Kidney (tissue), 14 donors: ENCODE measurements around the gene MYO1D. TPM values are rescaled to one million over a fixed set of nuclear protein-coding genes. Genes with fewer than 3 reads are reported as not detected.

ENCODE experiments used
- DNase-seq, 5 donors: peaks; one replicate each; pipeline ENCODE4 v3.0.0-alpha.2; 2013 to 2020
- FAIRE-seq: peaks from 2 replicates; lab custom pipeline; 2012; peaks lifted over from hg19 to GRCh38; lab: Jason Lieb, UNC
- H3K27ac ChIP-seq, 2 donors: one replicate each; pipeline ENCODE4 v1.7.0; 2013; ENCODE audit warnings: low read depth in 2 of 2, low read length in 2 of 2, inconsistent platforms in 1 of 2
- H3K27me3 ChIP-seq: one replicate; pipeline ENCODE4 v1.7.1; 2013; ENCODE audit warnings: low read length, inconsistent platforms; ENCODE audit not compliant: control insufficient read depth, insufficient read depth
- H3K36me3 ChIP-seq, 3 donors: one replicate each; pipeline versions ENCODE4 v1.7.0 to v1.7.1; 2013; ENCODE audit warnings: low read length in 3 of 3, control low read depth in 1 of 3, inconsistent platforms in 1 of 3; ENCODE audit not compliant: insufficient read depth in 3 of 3, control insufficient read depth in 2 of 3
- H3K4me1 ChIP-seq, 3 donors: one replicate each; pipeline versions ENCODE4 v1.7.0 to v1.7.1; 2013; ENCODE audit warnings: low read length in 3 of 3, inconsistent platforms in 1 of 3, low read depth in 1 of 3; ENCODE audit not compliant: control insufficient read depth in 2 of 3, insufficient read depth in 2 of 3
- H3K4me3 ChIP-seq, 3 donors: one replicate each; pipeline versions ENCODE4 v1.7.0 to v1.8.1; 2013; ENCODE audit warnings: low read length in 3 of 3, control low read depth in 1 of 3, inconsistent platforms in 1 of 3
- H3K9ac ChIP-seq, 3 donors: one replicate each; pipeline versions ENCODE4 v1.7.0 to v1.7.1; 2013; ENCODE audit warnings: low read length in 3 of 3, control low read depth in 1 of 3, inconsistent platforms in 1 of 3
- H3K9me3 ChIP-seq, 3 donors: one replicate each; pipeline versions ENCODE4 v1.7.0 to v1.7.1; 2013; ENCODE audit warnings: low read length in 3 of 3, control low read depth in 1 of 3, inconsistent platforms in 1 of 3; ENCODE audit not compliant: control insufficient read depth in 2 of 3, insufficient read depth in 1 of 3
- intact Hi-C: fragments of 100-400 bp; cut with DNase I; formaldehyde crosslinking; loops from one replicate; pipeline ENCODE4 v1.11.1; 2022
- polyA plus RNA-seq: library from polyadenylated mRNA; stranded (reverse); fragments of 350-450 nt; fragmentation: Illumina TruSeq; extraction: RNeasy Lipid Tissue Mini Kit (QIAGEN cat#74804); gene quantifications from one replicate; pipeline ENCODE4 v1.2.3, GENCODE V29; 2014; ENCODE audit warnings: low read depth, low replicate concordance; ENCODE audit not compliant: insufficient read depth
- total RNA-seq: library from RNA; stranded (reverse); fragmentation: NEBNext Ultra II Directional; extraction: Animal tissue kit (Norgen Biotek cat#: 25700); gene quantifications from one replicate; pipeline ENCODE4 v1.2.1, GENCODE V29; 2021
- TF ChIP-seq, protein P1 (sequence below): IDR thresholded peaks from 3 replicates; pipeline ENCODE4 v1.5.1; 2012; ENCODE audit warnings: mild to moderate bottlenecking, moderate library complexity, borderline replicate concordance; ENCODE audit not compliant: insufficient read depth; ENCODE audit errors: extremely low read depth
- donor health status: control.
- donor health status: control.
- donor health status: control.
- donor health status: control.
- donor health status: control.
- donor health status: DM: yes; HTN: yes; CAD: no.
- donor health status: Normal renal cell carcinoma (clear cell type).

Gene MYO1D
- total and polyA plus RNA-seq, 2 donors from 2014 or later: 21.1 to 99.9 TPM

DNA sequence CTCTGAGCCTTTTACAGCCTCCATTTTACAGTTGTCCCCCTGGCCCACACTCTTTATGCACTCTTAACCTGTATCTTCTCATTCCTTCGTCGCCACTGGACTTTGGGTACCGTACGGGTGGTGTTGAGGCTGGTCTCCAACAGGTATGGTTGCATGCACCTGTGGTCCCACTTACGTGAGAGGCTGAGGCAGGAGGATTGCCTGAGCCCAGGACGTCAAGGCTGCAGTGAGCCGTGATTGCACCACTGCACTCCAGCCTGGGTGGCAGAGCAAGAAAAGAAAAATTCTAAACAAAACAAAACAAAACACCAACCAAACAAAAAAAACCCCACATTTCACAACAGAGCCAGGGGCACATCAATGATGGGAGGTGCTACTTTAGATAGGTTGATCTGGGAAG lies 36.7 kb upstream of the MYO1D start:
- Histone ChIP-seq H3K9ac (no peak overlapping the region), H3K9me3 (no peaks in the 10 kb centered on the region), H3K36me3 (no peaks in the 10 kb centered on the region), H3K27ac (no peak overlapping the region), H3K4me3 (no peak overlapping the region), H3K4me1 (no peaks in the 10 kb centered on the region), H3K27me3 (no peaks in the 10 kb centered on the region)
- FAIRE-seq: no peak
- TF ChIP-seq, protein P1, sequence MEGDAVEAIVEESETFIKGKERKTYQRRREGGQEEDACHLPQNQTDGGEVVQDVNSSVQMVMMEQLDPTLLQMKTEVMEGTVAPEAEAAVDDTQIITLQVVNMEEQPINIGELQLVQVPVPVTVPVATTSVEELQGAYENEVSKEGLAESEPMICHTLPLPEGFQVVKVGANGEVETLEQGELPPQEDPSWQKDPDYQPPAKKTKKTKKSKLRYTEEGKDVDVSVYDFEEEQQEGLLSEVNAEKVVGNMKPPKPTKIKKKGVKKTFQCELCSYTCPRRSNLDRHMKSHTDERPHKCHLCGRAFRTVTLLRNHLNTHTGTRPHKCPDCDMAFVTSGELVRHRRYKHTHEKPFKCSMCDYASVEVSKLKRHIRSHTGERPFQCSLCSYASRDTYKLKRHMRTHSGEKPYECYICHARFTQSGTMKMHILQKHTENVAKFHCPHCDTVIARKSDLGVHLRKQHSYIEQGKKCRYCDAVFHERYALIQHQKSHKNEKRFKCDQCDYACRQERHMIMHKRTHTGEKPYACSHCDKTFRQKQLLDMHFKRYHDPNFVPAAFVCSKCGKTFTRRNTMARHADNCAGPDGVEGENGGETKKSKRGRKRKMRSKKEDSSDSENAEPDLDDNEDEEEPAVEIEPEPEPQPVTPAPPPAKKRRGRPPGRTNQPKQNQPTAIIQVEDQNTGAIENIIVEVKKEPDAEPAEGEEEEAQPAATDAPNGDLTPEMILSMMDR: no peak
- DNase-seq: no peak
- intact Hi-C loops: no loop called here

DNA sequence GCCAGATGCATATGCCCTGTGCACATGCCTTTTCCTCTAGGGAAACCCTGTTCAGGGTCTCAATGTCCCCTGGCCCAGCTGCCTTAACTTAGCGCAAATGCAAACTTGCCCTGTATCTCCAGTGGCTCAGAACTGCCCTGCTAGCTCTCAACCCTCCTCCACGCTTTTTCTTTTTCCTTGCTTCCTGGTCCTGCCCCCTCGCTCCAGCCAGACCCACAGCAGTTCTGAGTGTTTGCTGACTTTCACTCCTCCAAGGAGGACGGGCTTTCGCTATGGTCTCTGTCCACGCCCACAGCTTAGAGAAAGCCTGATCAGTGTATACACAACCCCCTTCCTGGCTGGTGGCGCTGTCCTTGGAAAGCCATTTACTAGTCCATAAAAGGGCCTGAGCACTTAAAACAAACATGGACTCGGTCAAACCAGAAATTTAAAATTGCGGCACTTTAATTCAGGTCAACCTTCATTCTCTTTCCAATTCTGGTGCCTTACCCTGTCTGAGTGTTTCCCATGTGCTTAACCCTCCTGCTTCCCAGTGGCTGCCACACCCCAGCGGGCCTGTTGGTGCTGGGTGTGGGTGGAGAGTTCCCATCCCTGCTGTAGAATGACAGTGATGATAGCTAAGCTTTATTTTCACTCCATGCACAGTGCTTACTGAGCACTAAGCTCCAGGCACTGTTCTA lies 35.4 kb upstream of the MYO1D start:
- DNase-seq (peak; percentile 70 to 88 (median 77)), FAIRE-seq (no peak)
- peak overlapping the region in 2 of 3 donors; percentile 14 to 24 for H3K4me3 ChIP-seq
- H3K9ac ChIP-seq: no peak overlapping the region
- H3K27ac ChIP-seq: no peak overlapping the region
- no peaks in the 10 kb centered on the region for H3K27me3 ChIP-seq
- no peaks in the 10 kb centered on the region for H3K36me3 ChIP-seq
- H3K4me1 ChIP-seq: no peaks in the 10 kb centered on the region
- intact Hi-C loops: no loop called here
- no peaks in the 10 kb centered on the region for H3K9me3 ChIP-seq
- TF ChIP-seq, protein P1: no peak

DNA sequence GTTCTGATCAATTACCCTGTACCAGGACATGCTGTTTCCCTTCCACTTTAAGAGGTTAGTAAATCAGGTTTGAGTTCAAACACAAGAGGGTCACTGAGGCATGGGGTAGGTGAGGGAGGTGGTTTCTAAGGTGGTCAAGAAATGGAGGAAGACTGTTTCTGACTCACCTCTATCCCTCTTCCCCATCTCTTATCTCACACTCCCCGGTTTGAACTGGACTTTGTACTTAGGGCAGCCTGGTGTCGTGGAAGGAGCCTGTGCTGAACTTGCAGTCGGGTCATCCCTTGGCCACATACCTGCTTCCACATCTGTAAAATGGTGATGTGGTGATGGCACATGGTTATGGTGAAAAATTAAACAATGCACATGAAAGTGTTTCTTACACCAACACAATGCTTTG lies 33.8 kb upstream of the MYO1D start:
- TF ChIP-seq, protein P1: no peak
- FAIRE-seq: no peak
- H3K9me3 ChIP-seq: no peaks in the 10 kb centered on the region
- H3K27me3 ChIP-seq: no peaks in the 10 kb centered on the region
- no peak overlapping the region for H3K4me3 ChIP-seq
- intact Hi-C loops: no loop called here
- no peak for DNase-seq
- H3K9ac ChIP-seq: no peak overlapping the region
- H3K36me3 ChIP-seq: no peaks in the 10 kb centered on the region
- no peaks in the 10 kb centered on the region for H3K4me1 ChIP-seq
- no peak overlapping the region for H3K27ac ChIP-seq
